Measurements from ENCODE around the gene GPC6. TPM values are rescaled to one million over a fixed set of nuclear protein-coding genes. Genes with fewer than 3 reads are reported as not detected.

GPC6 gene
- polyA plus RNA-seq, 2 of the 4 experiments (the other 2 are of a cell fraction) = 8.0 to 14.4 TPM

DNA sequence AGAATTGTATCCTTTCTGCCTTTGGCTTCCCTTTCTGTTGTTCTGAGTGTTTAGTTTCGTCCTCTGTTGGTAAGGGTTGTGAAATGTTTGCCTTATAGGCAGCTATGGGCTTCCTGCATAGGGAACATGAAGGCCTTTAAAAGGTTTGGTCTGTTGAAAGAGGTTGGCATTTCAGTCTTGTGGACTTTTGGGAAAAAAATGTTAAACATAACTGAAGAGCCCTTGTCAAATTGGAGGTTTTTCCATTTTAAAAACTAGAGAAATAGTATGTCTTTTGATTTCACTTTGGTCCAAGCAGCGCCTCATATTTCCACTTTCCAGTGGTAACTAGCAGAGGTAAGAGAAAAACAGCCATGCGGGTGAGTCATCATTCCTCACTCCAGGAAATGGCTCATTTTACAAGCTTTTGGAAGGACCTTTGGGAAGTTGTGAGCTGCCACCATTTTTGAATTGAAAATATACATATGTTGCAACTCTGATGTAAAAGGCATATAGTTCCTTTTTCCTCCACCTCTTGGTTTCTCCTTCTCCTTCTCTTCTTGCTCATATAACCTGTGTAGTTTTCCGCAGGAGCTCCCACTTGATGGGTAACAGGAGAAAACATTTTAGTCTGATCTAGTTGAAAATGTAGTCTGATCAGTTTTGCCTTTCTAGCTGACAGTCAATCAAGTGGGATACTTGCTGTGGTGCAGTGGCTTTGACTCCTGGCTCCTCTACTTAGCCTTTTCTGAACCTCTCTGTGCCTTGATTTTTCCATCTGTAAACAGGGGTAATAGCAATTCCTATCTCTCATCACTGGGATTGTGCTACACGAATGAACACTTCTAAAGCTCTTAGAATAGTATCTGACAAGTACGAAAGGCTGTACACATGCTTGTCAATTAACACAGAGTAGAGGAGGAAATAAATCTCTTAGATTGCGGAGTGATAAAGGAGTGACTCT is 23.0 kb downstream of the GPC6 start:
- FAIRE-seq = no peak
- CTCF ChIA-PET = no interaction called here
- ATAC-seq = peak in 1 of 2 experiments; percentile 72; a peak in 3 of 6 replicates

DNA sequence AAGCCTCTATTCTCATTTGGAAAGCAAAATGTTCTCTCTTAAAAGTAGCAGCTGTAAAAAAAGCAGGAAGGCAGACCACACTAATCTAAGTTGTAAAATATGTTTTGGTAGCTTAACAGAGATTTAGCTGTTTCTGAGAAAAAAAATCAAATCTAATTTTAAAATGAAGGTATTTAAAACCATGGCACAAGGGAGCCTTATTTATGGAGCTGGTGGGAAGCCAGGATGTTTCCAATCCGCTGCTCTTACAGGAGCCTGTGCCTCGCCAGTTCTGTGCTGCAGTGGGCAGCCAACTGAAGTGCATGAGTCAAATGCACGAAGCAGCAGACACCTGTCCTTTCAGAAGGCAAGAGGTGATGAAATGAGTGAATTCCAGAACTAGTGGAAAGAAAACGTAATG is 28.2 kb downstream of the GPC6 start:
- no peak for ATAC-seq
- no peak overlapping the region for H3K4me2 ChIP-seq
- no peak for FAIRE-seq
- no peaks in the 10 kb centered on the region; the same call in 1 of the 3 replicates for H3K9me3 ChIP-seq
- H3K27ac ChIP-seq = no peak overlapping the region
- H3K4me1 ChIP-seq = 0 out of 3 replicates have a peak, but pooled peaks cover 2% of the 10 kb centered on the region
- no peak for DNase-seq (ENCODE audit: low read depth in 1 of 2, low spot score in 1 of 2)
- TF ChIP-seq TP53 (CRISPR knock-in tag; IDR thresholded peaks at IDR 0.05) = no peak
- no peak for TF ChIP-seq HEYL (CRISPR knock-in tag; IDR thresholded peaks at IDR 0.05)
- whole genome bisulfite sequencing (ENCODE audit: missing lambda C conversion rate) = 38% methylated on average over 4 of the region's 4 CpGs
- POLR2A ChIA-PET = no interaction called here
- CTCF ChIA-PET = no interaction called here
- no peak overlapping the region for H3K4me3 ChIP-seq

More for the DNA sequence above, 23.0 kb downstream of the GPC6 start:
- TF ChIP-seq MYC (IDR thresholded peaks at IDR 0.05; ENCODE audit: borderline replicate concordance, low read length) (no peak), FOSL2 (IDR thresholded peaks at IDR 0.05) (no peak), FOSL2 (CRISPR knock-in tag; IDR thresholded peaks at IDR 0.05) (peak; percentile 84)
- peak overlapping the region; percentile 66 to 71 for H3K27ac ChIP-seq
- peak overlapping the region; percentile 46; the same call in 2 of the 3 replicates for H3K4me2 ChIP-seq
- POLR2A ChIA-PET = no interaction called here
- DNase-seq (ENCODE audit: low read depth in 1 of 2, low spot score in 1 of 2) = peak in 1 of 2 experiments; percentile 58
- H3K4me1 ChIP-seq = peaks cover 23% of the 10 kb centered on the region
- no peak overlapping the region for H3K4me3 ChIP-seq
- no peaks in the 10 kb centered on the region; the same call in 1 of the 3 replicates for H3K9me3 ChIP-seq
- 50% methylated on average over 7 of the region's 7 CpGs for WGBS (ENCODE audit: missing lambda C conversion rate)

DNA sequence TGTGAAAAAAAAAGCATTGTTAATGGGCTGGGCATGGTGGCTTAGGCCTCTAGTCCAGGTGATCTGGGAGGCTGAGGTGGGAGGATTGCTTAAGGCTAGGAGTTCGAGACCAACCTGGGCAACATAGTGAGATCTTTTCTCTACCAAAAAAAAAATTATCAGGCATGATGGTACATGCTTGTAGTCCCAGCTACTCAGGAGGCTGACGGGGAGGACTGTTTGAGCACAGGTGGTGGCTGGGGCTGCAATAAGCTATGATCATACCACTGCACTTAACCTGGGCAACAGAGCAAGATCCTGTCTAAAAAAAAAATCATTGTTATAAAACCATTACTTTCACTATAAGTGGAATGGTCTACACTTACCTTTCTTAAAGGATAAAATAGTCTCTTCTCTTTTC is 30.4 kb downstream of the GPC6 start:
- H3K9me3 ChIP-seq = no peaks in the 10 kb centered on the region
- TF ChIP-seq, protein P1, sequence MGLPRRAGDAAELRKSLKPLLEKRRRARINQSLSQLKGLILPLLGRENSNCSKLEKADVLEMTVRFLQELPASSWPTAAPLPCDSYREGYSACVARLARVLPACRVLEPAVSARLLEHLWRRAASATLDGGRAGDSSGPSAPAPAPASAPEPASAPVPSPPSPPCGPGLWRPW (IDR thresholded peaks at IDR 0.05) = no peak
- TF ChIP-seq HOXA7 (CRISPR knock-in tag; IDR thresholded peaks at IDR 0.05) (no peak), RNF2 (IDR thresholded peaks at IDR 0.05; ENCODE audit: borderline replicate concordance, low read depth) (no peak), KDM1A (IDR thresholded peaks at IDR 0.05; ENCODE audit: low read depth) (no peak), CBX2 (IDR thresholded peaks at IDR 0.05; ENCODE audit: borderline replicate concordance, low read depth) (no peak), TFCP2L1 (CRISPR knock-in tag; IDR thresholded peaks at IDR 0.05) (no peak), FOSL2 (IDR thresholded peaks at IDR 0.05) (no peak), FOSL2 (CRISPR knock-in tag; IDR thresholded peaks at IDR 0.05) (no peak), EHMT2 (IDR thresholded peaks at IDR 0.05; ENCODE audit: low read depth) (no peak), NFE2L2 (conservative IDR thresholded peaks at IDR 0.05; ENCODE audit: low read length) (no peak), MAZ (IDR thresholded peaks at IDR 0.05; ENCODE audit: borderline replicate concordance, low read depth, low read length) (no peak), CEBPB (IDR thresholded peaks at IDR 0.05) (no peak), FOXS1 (CRISPR knock-in tag; IDR thresholded peaks at IDR 0.05) (no peak), RAD21 (conservative IDR thresholded peaks at IDR 0.05 in 1 of 2, IDR thresholded peaks at IDR 0.05 in 1 of 2) (no peak), RARB (CRISPR knock-in tag; IDR thresholded peaks at IDR 0.05) (no peak)
- TF ChIP-seq, protein P2, sequence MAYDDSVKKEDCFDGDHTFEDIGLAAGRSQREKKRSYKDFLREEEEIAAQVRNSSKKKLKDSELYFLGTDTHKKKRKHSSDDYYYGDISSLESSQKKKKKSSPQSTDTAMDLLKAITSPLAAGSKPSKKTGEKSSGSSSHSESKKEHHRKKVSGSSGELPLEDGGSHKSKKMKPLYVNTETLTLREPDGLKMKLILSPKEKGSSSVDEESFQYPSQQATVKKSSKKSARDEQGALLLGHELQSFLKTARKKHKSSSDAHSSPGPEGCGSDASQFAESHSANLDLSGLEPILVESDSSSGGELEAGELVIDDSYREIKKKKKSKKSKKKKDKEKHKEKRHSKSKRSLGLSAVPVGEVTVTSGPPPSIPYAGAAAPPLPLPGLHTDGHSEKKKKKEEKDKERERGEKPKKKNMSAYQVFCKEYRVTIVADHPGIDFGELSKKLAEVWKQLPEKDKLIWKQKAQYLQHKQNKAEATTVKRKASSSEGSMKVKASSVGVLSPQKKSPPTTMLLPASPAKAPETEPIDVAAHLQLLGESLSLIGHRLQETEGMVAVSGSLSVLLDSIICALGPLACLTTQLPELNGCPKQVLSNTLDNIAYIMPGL (CRISPR knock-in tag; IDR thresholded peaks at IDR 0.05; ENCODE audit: borderline replicate concordance) = no peak
- TF ChIP-seq, protein P3, sequence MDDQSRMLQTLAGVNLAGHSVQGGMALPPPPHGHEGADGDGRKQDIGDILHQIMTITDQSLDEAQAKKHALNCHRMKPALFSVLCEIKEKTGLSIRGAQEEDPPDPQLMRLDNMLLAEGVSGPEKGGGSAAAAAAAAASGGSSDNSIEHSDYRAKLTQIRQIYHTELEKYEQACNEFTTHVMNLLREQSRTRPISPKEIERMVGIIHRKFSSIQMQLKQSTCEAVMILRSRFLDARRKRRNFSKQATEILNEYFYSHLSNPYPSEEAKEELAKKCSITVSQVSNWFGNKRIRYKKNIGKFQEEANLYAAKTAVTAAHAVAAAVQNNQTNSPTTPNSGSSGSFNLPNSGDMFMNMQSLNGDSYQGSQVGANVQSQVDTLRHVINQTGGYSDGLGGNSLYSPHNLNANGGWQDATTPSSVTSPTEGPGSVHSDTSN (IDR thresholded peaks at IDR 0.05) = no peak
- ATAC-seq (no peak), FAIRE-seq (no peak), DNase-seq (ENCODE audit: low read depth in 1 of 2, low spot score in 1 of 2) (no peak)
- H3K27ac ChIP-seq = no peak overlapping the region
- ChIA-PET POLR2A (no interaction called here), CTCF (no interaction called here)
- H3K4me3 ChIP-seq = no peak overlapping the region
- peaks cover 18% of the 10 kb centered on the region; the same call in 2 of the 3 replicates for H3K4me1 ChIP-seq
- no peak overlapping the region for H3K4me2 ChIP-seq
- 32% methylated on average over 2 of the region's 2 CpGs for WGBS (ENCODE audit: missing lambda C conversion rate)

Data from A549 (cell line).